NCI-H226 (cell line): ENCODE data around the gene DMRT1.

ENCODE experiments used
- DNase-seq: peaks from one replicate; pipeline ENCODE4 v3.0.0-alpha.2; 2015

DMRT1 gene

DNA sequence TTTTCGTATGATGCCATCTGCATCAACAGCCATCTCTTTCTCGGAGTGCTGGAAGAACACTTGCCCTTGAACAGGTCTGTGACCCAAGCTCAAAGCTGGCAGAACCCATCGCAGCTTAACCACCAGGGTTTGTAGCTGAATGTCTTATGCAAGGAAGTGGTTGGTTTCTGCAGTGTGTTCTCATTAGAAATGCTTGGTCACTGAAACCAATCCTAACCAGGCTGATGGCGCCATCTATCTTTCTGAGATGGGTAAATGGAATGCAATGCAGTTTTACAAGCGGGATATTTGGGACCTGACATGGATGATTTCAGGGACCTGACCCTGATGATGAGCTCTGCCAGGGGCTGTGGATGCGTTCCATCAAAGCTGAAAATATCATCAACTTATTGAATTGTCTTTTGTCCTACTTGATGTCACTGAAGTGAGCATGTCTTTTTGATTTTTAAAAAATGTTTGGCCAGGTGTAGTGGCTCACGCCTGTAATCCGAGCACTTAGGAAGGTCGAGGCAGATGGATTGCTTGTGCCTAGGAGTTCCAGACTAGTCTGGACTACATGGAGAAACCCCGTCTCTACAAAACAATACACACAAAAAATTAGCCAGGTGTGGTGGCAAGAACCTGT, 163.7 kb downstream of the DMRT1 start:
- no peak for DNase-seq

DNA sequence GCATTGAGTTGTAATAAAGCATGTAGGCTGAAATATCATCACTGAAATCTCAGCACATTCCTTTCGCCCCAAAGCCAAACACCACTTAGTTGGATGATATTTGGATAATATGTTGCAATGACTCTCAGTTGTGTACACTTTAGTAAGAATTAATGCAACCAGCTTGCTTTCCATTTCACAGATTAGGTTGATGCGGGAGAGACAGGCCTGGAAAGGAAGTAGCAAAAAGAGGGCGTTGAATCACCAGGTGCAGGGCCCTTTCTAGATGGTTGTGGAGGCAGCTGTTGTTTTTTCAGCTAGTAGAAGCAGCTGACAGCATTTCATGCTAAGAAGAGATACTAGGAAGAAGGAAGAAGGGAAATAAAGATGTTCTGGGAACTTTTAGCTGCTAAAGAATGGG, 165.8 kb downstream of the DMRT1 start:
- no peak for DNase-seq

DNA sequence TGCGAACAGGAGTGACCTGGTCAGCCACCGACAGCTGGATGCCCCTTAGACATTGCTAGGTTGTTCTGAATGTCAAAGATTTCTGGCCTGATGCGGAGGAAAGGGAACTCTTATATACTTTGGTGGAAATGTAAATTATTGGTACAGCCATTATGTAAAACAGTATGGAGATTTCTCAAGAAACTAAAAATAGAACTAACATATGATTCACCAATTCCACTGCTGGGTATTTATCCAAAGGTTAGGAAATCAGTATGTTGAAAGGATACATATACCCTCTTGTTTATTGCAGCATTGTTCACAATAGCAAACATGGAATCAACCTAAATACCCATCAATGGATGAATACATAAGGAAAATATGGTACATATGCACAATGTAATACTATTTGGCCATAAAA, 166.7 kb downstream of the DMRT1 start:
- DNase-seq: no peak

DNA sequence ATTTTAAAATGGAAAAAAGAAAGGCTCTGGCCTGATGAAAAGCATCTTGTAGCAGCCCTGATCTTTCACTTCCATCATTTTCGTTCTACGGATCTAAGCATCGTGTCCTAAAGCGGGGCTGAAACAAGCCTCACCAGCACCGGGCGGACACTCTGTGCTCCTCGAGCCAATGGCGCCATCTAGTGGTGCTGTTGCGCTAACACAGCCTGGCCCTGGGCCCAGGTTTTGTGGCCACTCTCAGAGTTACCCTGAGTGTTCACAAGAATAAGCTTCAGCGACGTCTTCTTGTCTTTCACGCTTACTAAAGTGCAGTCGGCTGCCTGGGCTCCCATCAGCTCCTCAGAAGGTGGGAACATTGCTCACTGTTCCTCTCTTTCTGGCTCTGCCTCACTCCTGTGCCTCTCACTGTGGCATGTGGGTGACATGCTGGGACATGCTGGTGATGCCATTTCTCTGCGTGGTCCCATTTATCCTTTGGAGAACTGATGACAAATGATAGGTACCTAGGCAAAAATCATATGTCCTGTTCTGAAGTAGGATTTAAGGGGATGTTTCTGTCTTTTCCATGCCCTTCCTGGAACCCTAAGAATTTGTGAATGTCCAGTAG, 167.7 kb downstream of the DMRT1 start:
- DNase-seq: peak; percentile 56

DNA sequence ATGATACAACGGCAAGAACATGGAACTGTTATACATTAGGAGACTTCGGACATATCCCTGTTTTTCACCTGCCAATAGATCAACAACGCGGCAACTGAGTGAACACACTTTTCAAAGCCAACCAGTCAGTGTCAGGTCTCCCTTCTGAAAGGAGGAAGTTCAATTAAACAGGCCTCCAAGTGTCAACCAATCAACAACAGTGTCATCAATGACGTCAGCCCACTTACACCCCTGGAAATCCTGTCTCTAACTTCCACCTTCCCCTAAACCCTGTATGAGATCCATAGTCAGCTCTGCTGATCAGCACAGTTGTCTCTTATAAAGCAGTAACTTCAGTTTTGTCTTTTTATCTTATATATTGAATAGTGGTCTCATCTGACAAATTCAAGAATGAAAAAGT, 171.5 kb downstream of the DMRT1 start:
- DNase-seq: no peak

DNA sequence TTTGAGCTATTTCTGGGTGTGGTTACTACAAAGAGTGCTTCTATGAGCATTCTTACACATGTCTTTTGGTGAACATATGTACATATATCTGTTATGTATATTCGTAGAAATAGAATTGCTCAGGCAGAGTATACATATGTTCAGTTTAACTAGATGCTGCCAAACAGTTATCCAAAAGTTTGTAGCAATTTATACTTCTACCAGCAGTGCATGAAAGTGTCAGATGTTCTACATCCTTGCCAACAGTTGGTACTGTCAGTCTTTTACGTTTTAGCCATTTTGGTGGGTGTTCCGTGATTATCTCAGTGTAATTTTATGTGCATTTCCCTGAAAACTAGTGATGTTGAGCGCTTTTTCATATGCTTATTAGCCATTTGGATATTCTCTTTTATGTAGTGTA, 172.7 kb downstream of the DMRT1 start:
- DNase-seq: no peak

DNA sequence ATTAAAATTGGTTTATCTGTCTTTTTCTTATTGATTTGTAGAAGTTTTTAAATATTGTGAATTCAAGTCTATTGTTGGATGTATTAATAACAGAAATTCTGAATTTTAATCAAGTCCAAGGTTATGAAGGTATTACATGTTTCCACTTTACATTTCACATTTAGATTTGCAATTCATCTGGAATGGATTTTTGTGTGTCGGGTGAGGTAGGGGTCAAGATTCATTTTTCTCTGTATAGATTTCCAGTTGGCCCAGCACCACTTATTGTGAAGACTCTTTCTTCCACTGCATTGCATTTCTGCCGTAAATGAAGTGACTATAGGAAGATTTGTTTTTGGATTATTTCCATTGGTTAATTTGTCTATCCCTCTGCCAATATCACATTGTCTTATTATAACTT, 173.1 kb downstream of the DMRT1 start:
- DNase-seq: no peak

DNA sequence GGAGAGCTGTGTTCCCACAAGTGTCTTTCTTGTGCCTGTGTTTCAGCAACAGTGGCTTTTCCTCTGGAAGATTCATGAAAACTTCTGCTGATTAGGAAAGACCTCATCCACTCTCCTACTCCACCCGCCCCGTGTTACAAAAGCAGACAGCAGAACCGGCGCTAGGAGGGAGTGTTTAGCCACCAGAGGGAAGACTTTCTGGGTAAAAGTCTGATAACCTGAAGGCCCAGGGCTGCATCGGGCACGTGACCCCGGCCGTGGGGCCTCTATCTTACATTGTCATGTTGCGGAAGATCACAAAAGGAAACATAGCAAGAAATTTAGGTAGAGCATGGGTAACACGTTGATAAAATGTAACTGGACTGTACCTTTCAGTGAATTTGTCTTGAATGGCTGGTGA, 176.6 kb downstream of the DMRT1 start:
- no peak for DNase-seq
